HCT116 (cell line): ENCODE data around the gene RHOB. TPM values are rescaled to one million over a fixed set of nuclear protein-coding genes. Genes with fewer than 3 reads are reported as not detected.

ENCODE experiments used
- ATAC-seq: fragments of 200-7000 bp; cut with Tn5 transposase; 2 replicates; pipeline ENCODE4 v1.9.1; 2020; ENCODE audit warnings: mild to moderate bottlenecking, moderate library complexity
- BruUV-seq: library from RNA; stranded (reverse); fragments of 400-500 nt; replicated peaks from 2 replicates; lab custom pipeline; 2021; lab: Mats Ljungman, UMichigan
- CTCF ChIA-PET: fragments of 300-600 bp; sonication (Branson Sonifier 250); formaldehyde crosslinking; loops from one replicate; lab custom pipeline; 2021; ENCODE audit warnings: antibody characterized with exemption; lab: Charles Lee
- POLR2A ChIA-PET: fragments of 300-600, 350-600 bp; sonication (Branson Sonifier 250); formaldehyde crosslinking; loops from one replicate; lab custom pipeline; 2021; ENCODE audit warnings: antibody characterized with exemption; lab: Charles Lee
- RAD21 ChIA-PET, 2 experiments: fragments of 300-600 bp; sonication (Branson Sonifier 250); formaldehyde crosslinking; loops; one replicate each; lab custom pipeline; 2023; ENCODE audit warnings: low total read pairs in 2 of 2; ENCODE audit not compliant: uncharacterized antibody in 2 of 2, unreplicated experiment in 2 of 2, low non-redundant PET in 1 of 2; lab: Charles Lee
- DNase-seq: peaks from one replicate; pipeline ENCODE4 v3.0.0-alpha.2; 2010; ENCODE audit warnings: low read depth, low spot score
- H2AFZ ChIP-seq: fragments of 200-600 bp; shearing (Covaris generic), sonication (generic); 2 replicates; pipeline ENCODE4 v1.6.1; 2017; ENCODE audit warnings: low read depth, mixed run types, mixed read lengths, antibody characterized with exemption, low read length; ENCODE audit not compliant: poor library complexity, severe bottlenecking
- H3K27ac ChIP-seq: 2 replicates; pipeline ENCODE4 v1.5.1; 2012; ENCODE audit warnings: low read depth, low read length
- H3K27me3 ChIP-seq: fragments of 200-600 bp; sonication (generic); 2 replicates; pipeline ENCODE4 v1.6.1; 2016; ENCODE audit warnings: mixed run types, low read length, mixed read lengths; ENCODE audit not compliant: insufficient read depth
- H3K36me3 ChIP-seq, 2 experiments: fragments of 200-500 bp in 1 of 2; fragments of 200-600 bp in 1 of 2; sonication (Bioruptor generic) in 1 of 2; sonication (generic) in 1 of 2; 2 replicates each; pipeline versions ENCODE4 v1.5.1 to v1.6.1; 2014 to 2016; ENCODE audit warnings: low read length in 2 of 2, inconsistent platforms in 1 of 2, mixed read lengths in 1 of 2, mixed run types in 1 of 2; ENCODE audit not compliant: insufficient read depth in 2 of 2, control insufficient read depth in 1 of 2
- H3K4me1 ChIP-seq, 2 experiments: fragments of 200-600 bp in 1 of 2; sonication (generic) in 1 of 2; 2 replicates each; pipeline versions ENCODE4 v1.5.1 to v1.6.1; 2012 to 2017; ENCODE audit warnings: low read length in 2 of 2, inconsistent platforms in 1 of 2, mild to moderate bottlenecking in 1 of 2, mixed read lengths in 1 of 2, mixed run types in 1 of 2, moderate library complexity in 1 of 2; ENCODE audit not compliant: insufficient read depth in 2 of 2, control insufficient read depth in 1 of 2
- H3K4me2 ChIP-seq: fragments of 200-600 bp; sonication (generic); 2 replicates; pipeline ENCODE4 v1.6.1; 2017; ENCODE audit warnings: mixed run types, low read length, mixed read lengths
- H3K4me3 ChIP-seq, 2 experiments: fragments of 200-600 bp in 1 of 2; sonication (generic) in 1 of 2; replicated peaks in 1 of 2; 2 replicates each; pipeline ENCODE4 v1.5.1; 2011 to 2016; ENCODE audit warnings: low read length in 2 of 2, control low read depth in 1 of 2, low read depth in 1 of 2, mild to moderate bottlenecking in 1 of 2, mixed read lengths in 1 of 2, mixed run types in 1 of 2
- H3K79me2 ChIP-seq: fragments of 200-600 bp; sonication (generic); 2 replicates; pipeline ENCODE4 v1.6.1; 2017; ENCODE audit warnings: mild to moderate bottlenecking, mixed run types, low read length, moderate library complexity, mixed read lengths; ENCODE audit not compliant: insufficient read depth
- H3K9ac ChIP-seq: fragments of 200-600 bp; sonication (generic); 2 replicates; pipeline ENCODE4 v1.6.1; 2016; ENCODE audit warnings: low read length, mixed read lengths
- H3K9me2 ChIP-seq: fragments of 200-600 bp; sonication (generic), shearing (Covaris generic); 2 replicates; pipeline ENCODE4 v1.6.1; 2017; ENCODE audit warnings: mixed run types, mild to moderate bottlenecking, moderate library complexity; ENCODE audit not compliant: insufficient read depth
- H3K9me3 ChIP-seq, 2 experiments: fragments of 200-500 bp in 1 of 2; fragments of 200-600 bp in 1 of 2; sonication (Bioruptor generic) in 1 of 2; sonication (generic) in 1 of 2; 2 replicates each; pipeline ENCODE4 v1.6.1; 2014 to 2017; ENCODE audit warnings: low read length in 2 of 2, mixed read lengths in 2 of 2, inconsistent platforms in 1 of 2, low read depth in 1 of 2, mild to moderate bottlenecking in 1 of 2, mixed run types in 1 of 2, moderate library complexity in 1 of 2; ENCODE audit not compliant: control insufficient read depth in 1 of 2, insufficient read depth in 1 of 2
- H4K20me1 ChIP-seq: fragments of 200-600 bp; sonication (generic), shearing (Covaris generic); 2 replicates; pipeline ENCODE4 v1.6.1; 2017; ENCODE audit warnings: mixed run types, mild to moderate bottlenecking, moderate library complexity; ENCODE audit not compliant: insufficient read depth
- ATF3 ChIP-seq: IDR thresholded peaks from 2 replicates; pipeline ENCODE4 v1.6.1; 2012
- CEBPB ChIP-seq: IDR thresholded peaks from 2 replicates; pipeline ENCODE4 v1.6.1; 2012; ENCODE audit warnings: low read depth
- EZH2 ChIP-seq: fragments of 200-600 bp; sonication (generic); IDR thresholded peaks from 2 replicates; pipeline ENCODE4 v1.6.1; 2017; ENCODE audit warnings: antibody characterized with exemption, mixed run types
- EZH2phosphoT487 ChIP-seq: fragments of 200-600 bp; IDR thresholded peaks from 2 replicates; pipeline ENCODE4 v1.6.1; 2018; ENCODE audit warnings: antibody characterized with exemption, borderline replicate concordance
- POLR2AphosphoS5 ChIP-seq: IDR thresholded peaks from 2 replicates; pipeline ENCODE4 v1.6.1; 2011; ENCODE audit warnings: mild to moderate bottlenecking, low read depth, low read length, moderate library complexity
- RAD21 ChIP-seq: IDR thresholded peaks from 2 replicates; pipeline ENCODE4 v1.6.1; 2012; ENCODE audit warnings: low read depth, mild to moderate bottlenecking
- SRF ChIP-seq: IDR thresholded peaks from 2 replicates; pipeline ENCODE4 v1.6.1; 2012; ENCODE audit warnings: low read depth
- TCF7L2 ChIP-seq: IDR thresholded peaks from 2 replicates; pipeline ENCODE4 v1.7.0; 2011; ENCODE audit warnings: borderline replicate concordance, inconsistent platforms; ENCODE audit not compliant: insufficient read depth, insufficient read length; ENCODE audit errors: extremely low read depth
- intact Hi-C: fragments of 100-400 bp; cut with micrococcal nuclease; formaldehyde crosslinking; loops from 2 replicates; pipeline ENCODE4 v1.10.0; 2022
- total RNA-seq: library from RNA; stranded (reverse); gene quantifications from one replicate; pipeline ENCODE4 v1.2.1, GENCODE V29; 2021; ENCODE audit not compliant: unreplicated experiment
- TF ChIP-seq, protein P1 (sequence below): IDR thresholded peaks from 2 replicates; pipeline ENCODE4 v1.6.1; 2011; ENCODE audit warnings: mild to moderate bottlenecking, low read length, moderate library complexity; ENCODE audit not compliant: insufficient replicate concordance; ENCODE audit errors: extremely low read depth

The RHOB gene
- total RNA-seq, 1 experiment from 2014 or later: 72.9 TPM

- DNase-seq: no peak
Measured at GRCh38 chr2:20472569-20472968, 25.7 kb downstream of the RHOB start.

GRCh38 chr2:20473128-20473527, 26.3 kb downstream of the RHOB start:
- Histone ChIP-seq H3K4me3 (no peak overlapping the region), H2AFZ (no peak overlapping the region), H3K27me3 (no peaks in the 10 kb centered on the region), H3K9me2 (no peaks in the 10 kb centered on the region), H3K9me3 (no peaks in the 10 kb centered on the region), H3K9ac (no peak overlapping the region), H3K4me1 (no peaks in the 10 kb centered on the region), H3K36me3 (no peaks in the 10 kb centered on the region), H3K27ac (no peak overlapping the region), H4K20me1 (no peaks in the 10 kb centered on the region), H3K79me2 (no peaks in the 10 kb centered on the region), H3K4me2 (no peak overlapping the region)
- ChIA-PET CTCF (no interaction called here), RAD21 (no interaction called here), POLR2A (interaction anchor here (1.6 kb wide), 1 partner anchor 26 kb away, joined by 5 read pairs; the partner anchor contains the start of gene RHOB)
- ATAC-seq (no peak), DNase-seq (no peak)
- no TSS peak for BruUV-seq
- TF ChIP-seq SRF: no peak
- TF ChIP-seq CEBPB: no peak
- TF ChIP-seq TCF7L2: no peak
- TF ChIP-seq ATF3: no peak
- TF ChIP-seq RAD21: no peak
- no peak for TF ChIP-seq POLR2AphosphoS5
- TF ChIP-seq, protein P1, sequence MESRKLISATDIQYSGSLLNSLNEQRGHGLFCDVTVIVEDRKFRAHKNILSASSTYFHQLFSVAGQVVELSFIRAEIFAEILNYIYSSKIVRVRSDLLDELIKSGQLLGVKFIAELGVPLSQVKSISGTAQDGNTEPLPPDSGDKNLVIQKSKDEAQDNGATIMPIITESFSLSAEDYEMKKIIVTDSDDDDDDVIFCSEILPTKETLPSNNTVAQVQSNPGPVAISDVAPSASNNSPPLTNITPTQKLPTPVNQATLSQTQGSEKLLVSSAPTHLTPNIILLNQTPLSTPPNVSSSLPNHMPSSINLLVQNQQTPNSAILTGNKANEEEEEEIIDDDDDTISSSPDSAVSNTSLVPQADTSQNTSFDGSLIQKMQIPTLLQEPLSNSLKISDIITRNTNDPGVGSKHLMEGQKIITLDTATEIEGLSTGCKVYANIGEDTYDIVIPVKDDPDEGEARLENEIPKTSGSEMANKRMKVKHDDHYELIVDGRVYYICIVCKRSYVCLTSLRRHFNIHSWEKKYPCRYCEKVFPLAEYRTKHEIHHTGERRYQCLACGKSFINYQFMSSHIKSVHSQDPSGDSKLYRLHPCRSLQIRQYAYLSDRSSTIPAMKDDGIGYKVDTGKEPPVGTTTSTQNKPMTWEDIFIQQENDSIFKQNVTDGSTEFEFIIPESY: no peak
- intact Hi-C loops: no loop called here

More at GRCh38 chr2:20472569-20472968, 25.7 kb downstream of the RHOB start:
- Histone ChIP-seq H3K27me3 (no peaks in the 10 kb centered on the region), H3K79me2 (no peaks in the 10 kb centered on the region), H3K9ac (no peak overlapping the region), H3K36me3 (no peaks in the 10 kb centered on the region), H3K27ac (no peak overlapping the region), H4K20me1 (no peaks in the 10 kb centered on the region), H3K9me3 (no peaks in the 10 kb centered on the region), H2AFZ (no peak overlapping the region), H3K4me1 (no peaks in the 10 kb centered on the region; a peak in 1 of 4 replicates), H3K9me2 (no peaks in the 10 kb centered on the region), H3K4me3 (no peak overlapping the region), H3K4me2 (no peak overlapping the region)
- ChIA-PET RAD21 (no interaction called here), POLR2A (no interaction called here), CTCF (no interaction called here)
- no TSS peak for BruUV-seq
- intact Hi-C loops: no loop called here
- no peak for TF ChIP-seq EZH2
- TF ChIP-seq EZH2phosphoT487: no peak
- TF ChIP-seq, all 23 proteins: peak for 0
- ATAC-seq: no peak
